Measurements from ENCODE around the gene DUSP22. TPM values are rescaled to one million over a fixed set of nuclear protein-coding genes. Genes with fewer than 3 reads are reported as not detected.

DUSP22 gene
- total RNA-seq, 1 donor from 2014 or later = 61.2 TPM

- intact Hi-C loops (cut with DNase I) = no loop called here
- no peak for TF ChIP-seq CTCF (IDR thresholded peaks at IDR 0.05)
- no peak overlapping the region for H3K4me3 ChIP-seq
- H3K4me1 ChIP-seq = peaks cover 24% of the 10 kb centered on the region
- H3K27me3 ChIP-seq = peaks cover 34% of the 10 kb centered on the region
- no peak for DNase-seq
- ATAC-seq = no peak
- no peaks in the 10 kb centered on the region for H3K9me3 ChIP-seq
- H3K36me3 ChIP-seq = no peaks in the 10 kb centered on the region
- no peak overlapping the region for H3K27ac ChIP-seq
These were observed 96.1 kb downstream of the DUSP22 start for GRCh38 chr6:388202-388903.

- intact Hi-C loops (cut with DNase I) = no loop called here
- Histone ChIP-seq H3K9me3 (no peaks in the 10 kb centered on the region), H3K27me3 (peaks cover 42% of the 10 kb centered on the region), H3K27ac (no peak overlapping the region), H3K4me1 (peaks cover 31% of the 10 kb centered on the region), H3K4me3 (no peak overlapping the region), H3K36me3 (no peaks in the 10 kb centered on the region)
- ATAC-seq (no peak), DNase-seq (no peak)
- TF ChIP-seq CTCF (IDR thresholded peaks at IDR 0.05) = no peak
These were observed 96.9 kb downstream of the DUSP22 start for GRCh38 chr6:389143-389542.

- Histone ChIP-seq H3K4me1 (peaks cover 31% of the 10 kb centered on the region), H3K4me3 (no peak overlapping the region), H3K36me3 (no peaks in the 10 kb centered on the region), H3K9me3 (no peaks in the 10 kb centered on the region), H3K27me3 (peaks cover 47% of the 10 kb centered on the region), H3K27ac (no peak overlapping the region)
- TF ChIP-seq CTCF (IDR thresholded peaks at IDR 0.05) = no peak
- intact Hi-C loops (cut with DNase I) = no loop called here
- DNase-seq (no peak), ATAC-seq (no peak)
These were observed 97.3 kb downstream of the DUSP22 start for GRCh38 chr6:389622-390021.

- no peak for ATAC-seq
- peaks cover 50% of the 10 kb centered on the region for H3K27me3 ChIP-seq
These were observed 98.7 kb downstream of the DUSP22 start for GRCh38 chr6:390914-391558.

More at GRCh38 chr6:390914-391558, 98.7 kb downstream of the DUSP22 start:
- Histone ChIP-seq H3K36me3 (no peaks in the 10 kb centered on the region), H3K9me3 (no peaks in the 10 kb centered on the region), H3K27ac (no peak overlapping the region), H3K4me3 (peak overlapping the region; percentile 49), H3K4me1 (peaks cover 31% of the 10 kb centered on the region)
- no peak for DNase-seq
- intact Hi-C loops (cut with DNase I) = no loop called here
- no peak for TF ChIP-seq CTCF (IDR thresholded peaks at IDR 0.05)
